CD4-positive, alpha-beta T cell treated with Interleukin-1 beta for 1 hour (primary cell): Measurements from ENCODE around the gene GTF3A.

ENCODE experiments used
- DNase-seq, 2 donors: peaks; one replicate each; pipeline ENCODE4 v3.0.0-alpha.2; 2020 to 2022

Gene GTF3A

GRCh38 chr13:27405546-27406134 lies 18.8 kb upstream of the GTF3A start:
- no peak for DNase-seq

GRCh38 chr13:27406178-27406939 lies 18.1 kb upstream of the GTF3A start:
- DNase-seq, result peak; percentile 37 to 68

GRCh38 chr13:27408074-27408473 lies 16.3 kb upstream of the GTF3A start:
- no peak for DNase-seq

GRCh38 chr13:27409013-27409412 lies 15.4 kb upstream of the GTF3A start:
- DNase-seq, result no peak

DNA sequence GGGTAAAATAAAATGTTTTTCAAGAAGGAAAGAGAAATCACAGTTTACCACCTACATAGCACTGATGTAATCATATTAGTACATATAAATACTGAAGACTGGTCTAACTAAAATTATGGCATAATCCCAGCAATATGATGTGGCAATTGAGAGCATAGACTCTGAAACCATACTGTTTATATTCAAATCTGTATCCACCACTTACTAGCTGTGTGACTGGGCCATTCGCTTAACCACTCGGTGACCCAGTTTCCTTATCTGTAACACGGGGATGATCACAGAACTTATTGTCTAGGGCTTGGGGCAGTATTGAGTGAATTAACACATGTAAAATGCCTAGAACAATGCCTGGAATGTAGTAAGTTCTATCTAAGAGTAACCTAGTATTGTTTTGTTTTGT lies 13.1 kb upstream of the GTF3A start:
- DNase-seq, result no peak

- no peak for DNase-seq
These were observed 9.3 kb upstream of the GTF3A start for GRCh38 chr13:27415116-27415515.

GRCh38 chr13:27419328-27419727 lies 5.1 kb upstream of the GTF3A start:
- DNase-seq, result no peak

- DNase-seq, result no peak
These were observed 3.1 kb upstream of the GTF3A start for GRCh38 chr13:27421101-27421871.

- DNase-seq, result no peak
These were observed 1.1 kb upstream of the GTF3A start for GRCh38 chr13:27423333-27423732.

DNA sequence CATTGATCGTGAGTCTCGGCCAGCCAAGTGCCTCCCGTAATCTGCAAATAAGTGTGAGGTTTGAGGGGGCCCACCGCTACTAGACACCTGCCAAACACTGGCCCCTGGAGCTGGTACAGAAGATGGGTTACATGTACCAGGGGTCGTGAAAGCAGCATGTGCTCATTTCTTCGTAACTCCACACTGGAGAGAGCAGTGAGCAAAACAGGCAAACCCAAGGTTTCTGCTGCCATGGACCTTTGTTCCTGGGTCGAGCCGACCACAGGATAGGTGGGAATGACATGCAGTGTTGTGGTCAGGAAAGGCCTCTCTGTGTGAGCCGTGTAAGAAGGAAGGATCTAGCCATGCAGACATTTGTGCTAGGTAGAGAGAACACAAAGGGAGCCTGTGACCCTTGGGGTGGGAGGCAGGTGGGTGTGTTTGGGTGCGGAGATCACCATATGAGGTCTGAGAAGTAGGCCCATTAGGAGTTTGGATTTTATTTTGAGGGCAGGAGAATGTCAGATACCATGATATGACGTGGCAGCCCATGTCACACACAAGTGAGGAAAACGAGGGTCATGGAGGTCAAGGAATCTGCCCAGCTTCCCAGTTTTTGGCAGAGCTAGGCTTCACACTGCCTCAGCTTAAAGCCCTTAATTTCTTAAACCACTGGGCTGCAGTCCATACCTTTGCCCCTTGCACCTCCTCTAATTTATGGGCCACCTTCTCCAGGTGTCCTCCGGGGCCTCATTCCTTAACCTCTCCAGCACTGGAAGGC lies 919 bp downstream of the GTF3A start:
- peak in 1 of 2 donors; percentile 20 for DNase-seq

DNA sequence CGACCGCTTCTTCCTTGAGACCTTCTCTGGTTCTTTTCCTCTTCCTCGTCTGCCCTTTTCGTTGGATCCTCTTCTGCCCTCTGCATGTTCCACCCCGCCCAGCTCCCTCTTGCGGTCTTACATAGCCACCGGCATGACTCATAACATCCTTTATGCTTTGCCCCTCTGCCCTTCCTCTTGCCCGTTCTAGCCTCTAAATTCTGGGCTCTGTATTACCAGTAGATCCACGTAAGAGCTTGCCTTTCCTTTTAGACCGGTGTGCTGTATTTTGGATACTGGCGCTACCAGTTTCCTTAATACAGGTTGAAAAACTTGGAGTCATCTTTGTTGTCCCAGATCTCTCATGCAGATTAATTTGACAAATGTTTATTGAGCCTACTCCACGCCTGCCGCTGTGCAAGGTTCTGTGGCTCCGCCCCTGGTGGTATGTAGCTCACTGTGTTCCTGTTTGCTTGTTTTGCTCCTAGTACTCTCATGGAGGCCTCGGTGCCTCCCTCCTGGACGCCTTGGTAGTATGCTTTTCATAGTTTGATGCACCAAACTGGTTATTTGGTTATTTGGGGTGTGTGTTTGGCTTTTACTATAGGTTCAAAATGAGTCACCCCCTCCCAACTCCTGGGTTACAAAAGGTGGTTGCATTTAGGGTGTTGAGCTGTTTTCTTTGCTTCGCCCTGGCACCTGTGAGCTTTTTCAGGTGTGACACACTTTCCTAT lies 1.7 kb downstream of the GTF3A start:
- DNase-seq, result peak; percentile 77 to 80

- peak; percentile 17 to 35 for DNase-seq
These were observed 3.2 kb downstream of the GTF3A start for GRCh38 chr13:27427641-27428040.

DNA sequence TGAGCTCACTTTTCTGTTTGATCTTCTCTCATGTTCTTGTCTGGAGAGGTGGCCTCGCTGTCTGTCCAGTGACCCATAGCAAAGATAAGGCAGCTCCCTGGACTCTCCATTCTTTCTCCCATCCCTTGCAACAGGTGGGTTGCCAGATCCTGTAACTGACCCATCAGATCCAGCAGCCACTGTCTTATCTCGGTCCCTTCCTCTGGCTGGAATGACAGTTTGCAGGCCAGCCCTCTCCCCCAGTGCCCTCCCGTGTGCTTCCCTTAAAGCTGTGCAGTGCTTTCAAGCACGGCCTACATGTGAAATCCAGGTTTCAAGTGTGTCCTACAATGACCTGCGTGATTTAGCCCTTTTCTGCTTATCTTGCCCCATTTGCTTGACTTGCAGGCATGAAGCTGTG lies 3.7 kb downstream of the GTF3A start:
- DNase-seq, result no peak

DNA sequence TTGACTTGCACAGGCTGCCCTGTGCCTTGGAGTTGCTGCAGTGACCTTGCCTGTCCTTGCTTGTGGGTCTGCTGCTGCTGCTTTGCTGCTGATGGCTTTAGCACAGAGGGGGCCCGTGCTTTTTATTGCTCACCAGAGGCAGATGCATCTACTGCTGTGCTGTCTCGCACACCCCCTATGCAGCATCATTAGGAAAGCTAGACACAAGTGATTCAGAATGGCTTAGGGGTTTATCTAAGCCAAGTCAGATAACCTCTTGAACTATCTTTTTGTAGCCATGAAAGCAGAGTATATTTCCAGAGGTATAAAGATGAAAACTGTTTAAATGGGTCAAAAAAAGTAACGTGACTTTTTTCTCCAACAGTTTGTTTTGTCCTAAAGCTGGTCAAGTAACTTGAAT lies 7.8 kb downstream of the GTF3A start:
- DNase-seq, result no peak

GRCh38 chr13:27432611-27433210 lies 8.3 kb downstream of the GTF3A start:
- peak in 1 of 2 donors; percentile 37 for DNase-seq

GRCh38 chr13:27437126-27437525 lies 12.7 kb downstream of the GTF3A start:
- DNase-seq, result no peak

- DNase-seq, result no peak
These were observed 16.0 kb downstream of the GTF3A start for GRCh38 chr13:27440408-27440807.

DNA sequence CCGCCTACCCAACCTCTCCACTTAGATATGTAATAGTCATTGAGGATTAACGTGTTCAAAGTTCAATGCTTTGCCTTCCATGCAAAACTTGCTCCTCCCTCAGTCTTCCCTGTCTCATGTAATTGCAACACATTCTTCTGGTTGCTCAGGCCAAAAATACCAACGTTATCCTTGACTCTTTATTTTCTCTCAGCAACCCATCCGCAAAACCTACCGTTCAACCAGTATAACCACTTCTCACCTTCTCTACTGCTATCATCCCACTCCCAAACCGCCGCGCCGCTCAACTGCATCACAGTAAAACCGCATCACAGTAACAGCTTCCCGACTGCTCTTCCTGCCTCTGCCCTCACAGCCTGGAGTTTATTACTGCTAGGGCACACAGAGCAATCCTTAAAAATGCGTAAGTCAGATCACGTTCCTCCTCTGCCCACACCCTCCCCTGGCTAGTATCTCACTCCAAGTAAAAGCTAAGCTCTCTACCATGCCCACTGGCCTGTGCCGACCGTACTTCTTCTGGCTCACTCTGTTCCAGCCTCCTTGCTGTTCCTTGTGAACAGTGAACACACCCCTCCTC lies 17.7 kb downstream of the GTF3A start:
- peak; percentile 25 to 32 for DNase-seq

GRCh38 chr13:27442797-27443196 lies 18.4 kb downstream of the GTF3A start:
- no peak for DNase-seq

DNA sequence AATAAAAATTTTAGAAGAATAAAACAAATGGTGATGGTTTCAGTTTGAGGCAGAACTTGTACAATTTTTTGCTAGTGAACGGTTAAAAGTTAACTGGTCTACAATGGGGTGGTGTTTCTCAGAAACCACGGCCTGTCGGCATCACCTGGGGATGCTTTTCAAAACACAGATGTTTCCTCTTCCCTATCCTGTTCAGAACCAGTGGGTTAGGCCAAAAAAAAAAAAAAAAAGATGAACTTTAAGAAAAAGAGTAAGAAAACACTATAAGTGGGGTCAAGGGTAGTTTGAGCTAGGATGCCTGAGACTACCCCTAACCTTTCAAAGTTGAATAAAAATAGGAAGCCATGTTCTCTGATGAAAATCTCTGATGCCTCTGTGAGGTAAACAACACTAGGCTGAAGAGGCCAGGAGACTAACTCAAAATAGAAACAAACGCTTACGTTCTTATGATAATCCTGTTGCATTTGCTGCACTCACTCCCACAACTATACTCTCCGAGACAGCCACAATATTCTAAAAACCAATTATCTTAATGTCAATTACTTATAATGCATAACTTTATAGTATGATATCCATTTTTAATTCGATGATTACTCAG lies 22.7 kb downstream of the GTF3A start:
- DNase-seq, result peak; percentile 45 to 61

GRCh38 chr13:27448308-27448707 lies 23.9 kb downstream of the GTF3A start:
- no peak for DNase-seq
